Measurements from ENCODE around the gene FAM186B.

DNA sequence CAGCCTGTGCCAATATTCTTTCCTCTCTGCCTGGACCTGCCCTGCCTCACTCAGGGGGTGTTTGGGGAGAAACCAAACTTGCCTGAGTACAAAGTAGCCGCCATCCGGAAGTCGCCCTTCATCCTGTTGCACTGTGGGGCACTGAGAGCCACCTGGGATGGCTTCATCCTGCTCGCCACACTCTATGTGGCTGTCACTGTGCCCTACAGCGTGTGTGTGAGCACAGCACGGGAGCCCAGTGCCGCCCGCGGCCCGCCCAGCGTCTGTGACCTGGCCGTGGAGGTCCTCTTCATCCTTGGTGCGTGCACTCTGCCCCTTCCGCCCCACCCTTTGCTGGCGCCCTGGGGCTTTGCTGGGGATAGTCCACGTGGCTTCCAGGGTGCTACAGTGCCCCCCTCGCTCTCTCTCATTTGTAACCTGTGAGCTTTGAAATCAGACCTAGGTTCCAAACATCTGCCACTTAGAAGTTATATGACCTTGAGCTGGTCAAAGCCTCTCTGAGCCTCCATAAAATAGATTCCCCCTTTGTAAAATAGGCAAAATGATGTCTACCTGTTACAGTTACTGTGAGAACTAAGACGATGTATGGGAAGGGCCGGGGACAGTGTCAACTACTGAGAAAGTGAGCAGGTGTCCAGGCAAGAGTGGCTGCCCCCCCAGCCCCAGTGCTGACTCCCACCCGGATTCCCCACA lies 62.1 kb downstream of the FAM186B start:
- TF ChIP-seq, protein P1, sequence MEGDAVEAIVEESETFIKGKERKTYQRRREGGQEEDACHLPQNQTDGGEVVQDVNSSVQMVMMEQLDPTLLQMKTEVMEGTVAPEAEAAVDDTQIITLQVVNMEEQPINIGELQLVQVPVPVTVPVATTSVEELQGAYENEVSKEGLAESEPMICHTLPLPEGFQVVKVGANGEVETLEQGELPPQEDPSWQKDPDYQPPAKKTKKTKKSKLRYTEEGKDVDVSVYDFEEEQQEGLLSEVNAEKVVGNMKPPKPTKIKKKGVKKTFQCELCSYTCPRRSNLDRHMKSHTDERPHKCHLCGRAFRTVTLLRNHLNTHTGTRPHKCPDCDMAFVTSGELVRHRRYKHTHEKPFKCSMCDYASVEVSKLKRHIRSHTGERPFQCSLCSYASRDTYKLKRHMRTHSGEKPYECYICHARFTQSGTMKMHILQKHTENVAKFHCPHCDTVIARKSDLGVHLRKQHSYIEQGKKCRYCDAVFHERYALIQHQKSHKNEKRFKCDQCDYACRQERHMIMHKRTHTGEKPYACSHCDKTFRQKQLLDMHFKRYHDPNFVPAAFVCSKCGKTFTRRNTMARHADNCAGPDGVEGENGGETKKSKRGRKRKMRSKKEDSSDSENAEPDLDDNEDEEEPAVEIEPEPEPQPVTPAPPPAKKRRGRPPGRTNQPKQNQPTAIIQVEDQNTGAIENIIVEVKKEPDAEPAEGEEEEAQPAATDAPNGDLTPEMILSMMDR (IDR thresholded peaks at IDR 0.05): no peak
- no peak for TF ChIP-seq POLR2A (IDR thresholded peaks at IDR 0.05)
